NOMO-1 (cell line): Measurements from ENCODE around the gene NANOS2.
"Not testable (repeated sequence)": the region's sequence is repeated elsewhere in the genome, so short reads cannot be mapped to it uniquely, and the experiment has no call there.

ENCODE experiments used
- DNase-seq, 2 experiments: peaks; one replicate each; lab custom pipeline; 2025; ENCODE audit not compliant: unreplicated experiment in 2 of 2; lab: John Stamatoyannopoulos, UW

The NANOS2 gene

DNA sequence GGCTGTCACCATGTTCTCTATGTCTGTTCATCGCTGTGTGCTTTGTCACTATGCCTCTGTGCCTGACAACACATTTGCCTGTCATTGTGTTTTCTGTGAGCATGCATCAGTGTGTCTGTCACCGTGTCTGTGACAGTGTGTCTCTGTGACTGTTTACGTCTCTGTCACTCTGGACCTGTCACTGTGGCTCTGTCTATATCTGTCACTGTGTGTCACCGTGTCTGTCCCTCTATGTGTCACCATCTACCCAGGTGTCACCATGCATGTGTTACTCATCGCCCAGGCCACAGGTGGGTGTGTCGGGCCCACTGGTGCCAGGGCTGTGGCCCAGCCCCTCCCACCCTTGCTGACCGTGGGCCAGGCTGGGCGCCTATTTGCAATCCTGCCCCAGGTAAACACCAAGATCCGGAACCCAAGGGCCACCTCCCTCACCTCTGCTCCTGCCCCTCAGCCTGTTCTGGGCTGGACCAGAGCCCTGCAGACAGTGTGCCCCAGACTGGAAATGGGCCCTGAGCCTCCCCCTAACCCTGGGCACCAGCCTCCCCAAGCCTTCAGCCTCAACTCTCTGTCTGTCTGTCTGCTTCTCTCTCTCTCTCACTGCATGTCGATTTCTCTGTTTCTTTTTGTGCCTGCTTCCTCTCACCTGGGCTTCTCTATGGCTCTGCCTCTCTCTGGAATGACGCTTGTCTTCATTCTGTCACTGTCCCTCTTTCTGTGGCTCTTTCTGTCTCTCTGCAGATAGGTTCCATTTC lies 36.4 kb downstream of the NANOS2 start:
- DNase-seq = no peak

DNA sequence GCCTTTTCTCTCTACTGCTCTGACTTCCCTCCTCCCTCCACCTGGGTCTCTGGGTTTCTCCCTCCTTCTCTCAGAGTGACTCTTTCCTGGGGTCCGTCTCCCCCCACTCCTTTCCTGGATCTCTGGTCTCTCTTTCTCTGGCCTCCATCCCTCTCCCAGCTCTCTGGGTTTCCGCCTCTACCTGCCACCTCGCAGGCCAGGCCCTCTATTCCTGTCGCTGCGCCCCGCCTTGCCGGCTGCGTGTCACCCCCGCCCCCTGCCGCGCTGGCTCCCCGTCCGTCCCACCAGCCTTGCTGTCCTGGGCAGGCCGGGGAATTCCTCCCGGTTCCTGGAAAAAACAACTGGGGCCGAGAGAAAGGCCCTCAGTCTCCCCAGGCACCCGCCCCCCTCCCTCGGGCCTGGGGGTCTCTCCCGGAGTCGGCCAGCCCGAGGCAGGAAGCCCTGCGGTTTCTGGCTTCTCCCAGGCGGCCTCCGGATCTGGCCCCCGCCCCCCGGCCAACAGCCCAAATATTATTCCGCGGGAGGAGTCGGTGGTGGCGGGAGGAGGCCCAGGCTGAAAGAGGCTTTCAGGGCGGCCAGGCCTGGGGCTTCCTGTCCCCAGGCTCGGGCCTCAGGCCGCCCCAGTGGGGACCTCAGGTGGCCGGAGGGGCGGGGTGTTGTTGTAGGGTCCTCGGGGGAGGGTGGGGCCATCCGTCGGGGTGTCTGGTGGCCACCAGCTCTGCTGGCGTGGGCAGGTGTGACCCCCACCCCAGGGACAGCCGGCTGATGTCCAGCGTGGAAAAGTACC lies 38.0 kb downstream of the NANOS2 start:
- no peak for DNase-seq

DNA sequence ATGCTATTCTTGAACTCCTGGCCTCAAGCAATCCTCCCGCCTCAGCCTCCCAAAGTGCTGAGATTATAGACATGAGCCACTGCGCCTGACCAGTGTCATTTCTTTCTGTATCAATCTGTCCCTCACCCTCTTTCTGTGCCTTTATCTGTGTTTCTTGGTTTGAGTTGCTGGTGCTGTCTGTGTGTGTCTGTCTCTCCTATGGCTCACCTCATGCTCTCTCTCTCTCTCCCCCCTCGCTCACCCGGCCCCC lies 38.5 kb downstream of the NANOS2 start:
- DNase-seq = no peak

DNA sequence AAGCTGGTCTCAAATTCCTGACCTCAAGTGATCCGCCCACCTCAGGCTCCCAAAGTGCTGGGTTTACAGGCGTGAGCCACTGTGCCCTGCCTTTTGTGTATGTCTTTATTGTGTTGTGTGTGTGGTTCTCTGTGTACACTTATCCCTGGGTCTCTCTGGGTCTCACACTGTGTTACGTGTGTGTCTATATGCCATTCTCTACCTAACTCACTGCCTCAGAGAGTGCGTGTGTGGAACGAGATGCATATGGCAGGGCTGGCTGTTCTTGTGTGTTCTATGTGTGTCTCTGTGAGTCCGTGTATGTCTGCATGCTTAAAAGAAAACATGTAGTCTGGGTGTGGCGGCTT lies 40.0 kb downstream of the NANOS2 start:
- no peak for DNase-seq

DNA sequence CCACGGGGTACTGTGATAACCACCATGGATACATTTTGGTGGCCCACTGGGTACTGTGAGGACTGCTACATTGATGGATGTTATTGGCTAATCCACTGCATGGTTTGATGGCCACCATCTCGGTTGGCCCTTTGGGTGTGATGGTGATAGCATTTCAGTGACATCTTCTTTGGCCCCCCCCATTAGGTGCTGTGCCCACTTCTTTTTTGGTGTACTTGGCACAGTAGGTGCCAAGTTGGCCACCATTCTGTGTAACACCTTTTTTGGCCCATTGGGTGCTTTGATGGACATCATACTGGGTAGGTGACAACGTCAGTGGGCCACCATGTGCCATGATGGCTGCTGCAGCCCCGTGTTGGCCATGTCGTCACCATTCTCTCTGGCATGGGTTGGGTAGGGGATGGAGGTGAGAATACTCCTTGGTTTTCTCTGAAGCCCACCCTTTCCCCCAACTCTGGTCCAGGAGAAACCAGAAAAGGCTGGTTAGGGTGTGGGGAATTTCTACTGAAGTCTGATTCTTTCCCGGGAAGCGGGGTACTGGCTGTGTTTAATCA lies 41.3 kb downstream of the NANOS2 start:
- no peak for DNase-seq

DNA sequence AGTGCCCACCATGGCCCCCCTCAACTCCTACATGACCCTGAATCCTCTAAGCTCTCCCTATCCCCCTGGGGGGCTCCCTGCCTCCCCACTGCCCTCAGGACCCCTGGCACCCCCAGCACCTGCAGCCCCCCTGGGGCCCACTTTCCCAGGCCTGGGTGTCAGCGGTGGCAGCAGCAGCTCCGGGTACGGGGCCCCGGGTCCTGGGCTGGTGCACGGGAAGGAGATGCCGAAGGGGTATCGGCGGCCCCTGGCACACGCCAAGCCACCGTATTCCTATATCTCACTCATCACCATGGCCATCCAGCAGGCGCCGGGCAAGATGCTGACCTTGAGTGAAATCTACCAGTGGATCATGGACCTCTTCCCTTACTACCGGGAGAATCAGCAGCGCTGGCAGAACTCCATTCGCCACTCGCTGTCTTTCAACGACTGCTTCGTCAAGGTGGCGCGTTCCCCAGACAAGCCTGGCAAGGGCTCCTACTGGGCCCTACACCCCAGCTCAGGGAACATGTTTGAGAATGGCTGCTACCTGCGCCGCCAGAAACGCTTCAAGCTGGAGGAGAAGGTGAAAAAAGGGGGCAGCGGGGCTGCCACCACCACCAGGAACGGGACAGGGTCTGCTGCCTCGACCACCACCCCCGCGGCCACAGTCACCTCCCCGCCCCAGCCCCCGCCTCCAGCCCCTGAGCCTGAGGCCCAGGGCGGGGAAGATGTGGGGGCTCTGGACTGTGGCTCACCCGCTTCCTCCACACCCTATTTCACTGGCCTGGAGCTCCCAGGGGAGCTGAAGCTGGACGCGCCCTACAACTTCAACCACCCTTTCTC lies 42.3 kb downstream of the NANOS2 start:
- DNase-seq = no peak

DNA sequence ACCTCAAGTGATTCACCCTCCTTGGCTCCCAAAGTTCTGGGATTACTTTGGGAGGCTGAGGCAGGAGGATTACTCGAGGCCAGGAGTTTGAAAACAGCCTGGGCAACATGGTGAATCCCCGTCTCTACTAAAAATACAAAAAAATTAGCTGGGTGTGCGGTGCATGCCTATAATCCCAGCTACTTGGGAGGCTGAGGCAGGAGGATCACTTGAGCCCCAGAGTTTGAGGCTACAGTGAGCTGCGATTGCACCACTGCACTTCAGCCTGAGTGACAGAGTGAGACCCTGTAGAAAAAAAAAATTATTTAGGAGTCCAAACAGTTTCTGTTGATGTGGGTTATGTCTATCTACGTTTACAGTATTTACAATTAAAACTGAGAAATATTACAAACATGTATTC lies 43.8 kb downstream of the NANOS2 start:
- DNase-seq = no peak

DNA sequence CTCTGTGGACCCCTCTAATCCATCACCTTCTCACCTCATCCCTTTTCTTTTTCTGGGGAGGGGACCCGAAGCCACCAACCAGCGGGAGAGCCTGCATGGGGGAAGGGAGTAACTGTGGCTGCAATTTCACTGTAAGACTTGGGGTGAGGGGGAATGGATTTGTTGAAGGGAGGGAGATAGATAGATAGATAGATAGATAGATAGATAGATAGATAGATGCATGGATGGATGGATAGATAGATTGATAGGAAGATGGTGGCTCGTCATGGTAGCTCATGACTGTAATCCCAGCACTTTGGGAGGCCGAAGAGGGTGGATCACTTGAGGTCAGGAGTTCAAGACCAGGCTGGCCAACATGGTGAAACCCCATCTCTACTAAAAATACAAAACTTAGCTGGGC lies 47.3 kb downstream of the NANOS2 start:
- DNase-seq = not testable (repeated sequence)

DNA sequence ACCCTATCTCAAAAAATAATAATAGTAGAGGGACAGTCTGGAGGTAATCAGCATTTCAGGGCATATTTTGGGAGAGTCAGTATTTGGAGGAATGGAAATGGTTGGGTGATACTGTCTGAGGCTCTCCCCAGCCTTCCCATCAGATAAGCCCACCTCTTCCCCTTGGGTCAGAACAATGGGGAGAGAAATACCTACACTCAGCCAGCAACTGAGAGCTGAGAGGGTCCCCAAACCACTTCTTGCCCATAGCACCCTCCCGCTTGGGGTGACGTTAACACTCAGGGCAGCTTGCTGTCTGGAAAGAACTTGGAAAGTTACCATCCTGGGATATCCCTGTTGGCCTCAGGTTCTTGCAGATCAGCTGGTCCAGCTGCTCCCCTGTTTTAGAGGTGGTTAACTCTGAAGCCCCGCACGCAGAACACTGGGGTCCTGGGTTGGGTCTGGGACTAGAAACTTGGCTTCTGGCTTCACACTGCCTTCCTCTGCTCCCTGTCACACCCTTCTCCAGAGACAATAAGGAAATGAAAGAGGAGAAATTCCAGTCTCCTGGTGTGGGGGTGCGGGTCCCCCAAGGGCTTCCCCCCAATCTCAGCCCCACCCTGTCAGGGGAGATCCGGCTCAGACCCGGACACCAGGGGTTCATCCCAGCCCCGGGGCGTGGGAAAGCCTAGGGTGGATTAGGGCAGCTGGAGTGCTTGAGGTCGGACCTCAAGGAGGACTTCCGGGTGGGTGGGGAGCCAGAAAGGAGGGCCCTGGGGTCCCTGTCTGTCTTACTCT lies 48.0 kb downstream of the NANOS2 start:
- DNase-seq = no peak

DNA sequence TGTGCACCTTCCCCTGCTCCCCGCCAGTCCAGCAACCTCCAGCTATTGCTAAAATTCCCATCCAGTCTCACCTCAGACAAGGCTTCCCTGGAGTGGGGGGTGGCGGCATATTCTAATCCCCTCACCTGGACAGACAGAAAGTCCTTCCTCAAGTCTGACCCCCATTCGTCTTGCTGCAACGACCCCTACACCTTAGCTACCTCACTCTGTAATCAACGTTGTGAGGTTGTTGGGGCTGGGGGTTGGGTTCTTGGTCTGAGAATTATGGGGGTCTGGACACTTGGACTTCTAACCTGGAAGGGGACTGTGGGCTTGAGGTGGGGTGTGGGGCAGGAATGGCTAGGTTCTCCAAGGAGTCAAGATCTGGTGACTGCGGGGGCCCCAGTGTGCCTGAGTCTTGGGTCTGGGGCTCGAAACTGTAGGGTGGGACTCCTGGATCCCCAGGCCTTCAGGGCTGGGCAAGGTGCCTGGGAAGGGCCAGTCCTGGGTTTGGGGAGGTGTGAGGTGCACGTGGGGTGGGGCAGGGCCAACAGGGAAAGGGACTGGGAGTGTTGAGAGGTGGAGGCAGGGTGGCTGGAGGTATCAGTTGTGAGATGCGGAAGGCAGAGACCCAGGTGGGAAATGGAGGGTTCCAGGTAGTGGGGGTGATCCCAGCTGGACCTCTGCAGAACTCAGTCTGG lies 49.2 kb downstream of the NANOS2 start:
- DNase-seq = no peak

DNA sequence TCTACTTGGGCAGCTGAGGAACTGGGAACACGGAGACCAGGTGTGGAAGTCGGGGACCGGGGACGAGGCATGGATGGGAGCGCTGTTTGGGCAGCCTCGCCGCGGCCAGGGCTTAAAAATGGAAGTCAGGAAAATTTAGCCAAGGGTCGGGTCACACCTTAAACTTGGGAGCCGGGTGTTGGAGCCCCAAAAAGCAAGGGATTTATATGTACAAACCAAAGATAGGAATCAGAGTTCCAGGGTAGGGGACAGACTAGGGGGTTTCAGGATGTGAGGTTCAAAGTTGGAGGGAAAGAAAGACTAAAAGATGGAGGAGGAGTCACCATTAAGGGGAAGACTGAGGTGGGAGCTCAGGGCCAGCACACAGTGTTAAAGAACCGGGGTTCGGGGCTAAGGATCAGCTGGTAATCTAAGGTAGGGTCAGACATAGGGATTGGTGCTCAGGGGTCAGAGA lies 49.9 kb downstream of the NANOS2 start:
- no peak for DNase-seq

DNA sequence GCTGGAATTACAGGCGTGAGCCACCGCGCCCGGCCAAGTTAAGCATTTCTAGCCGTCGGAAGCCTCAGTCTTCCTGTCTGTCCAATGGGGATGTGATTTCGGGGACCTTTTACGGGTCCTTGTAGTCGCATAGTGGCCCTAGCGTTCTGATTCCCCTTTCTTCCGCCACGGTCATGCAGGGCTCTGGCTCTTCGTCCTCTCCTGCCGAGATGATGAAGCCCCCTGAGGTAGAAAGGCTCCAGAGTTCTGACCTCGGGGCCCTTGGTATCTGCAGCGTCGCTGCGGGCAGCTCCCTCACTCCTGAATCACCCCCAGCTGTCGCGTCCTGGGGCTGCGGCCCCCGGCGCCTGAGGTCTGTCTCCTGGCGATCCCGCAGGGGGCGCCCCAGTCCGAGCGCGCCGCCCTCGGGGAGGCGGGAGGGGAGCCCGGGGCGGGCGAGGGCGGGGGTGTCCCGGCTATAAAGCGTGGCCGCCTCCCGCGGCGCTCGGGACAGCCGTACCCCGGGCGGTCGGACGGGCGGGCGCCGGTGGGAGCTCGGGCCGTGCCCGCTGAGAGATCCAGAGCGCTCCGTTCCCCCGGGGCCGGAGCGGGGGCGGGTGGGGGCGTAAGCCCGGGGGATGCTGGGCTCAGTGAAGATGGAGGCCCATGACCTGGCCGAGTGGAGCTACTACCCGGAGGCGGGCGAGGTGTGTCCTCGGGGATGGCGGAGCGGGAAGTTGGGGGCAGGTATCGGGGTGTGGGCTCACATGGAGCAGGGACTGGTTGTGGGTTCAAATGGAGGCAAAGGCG lies 50.5 kb downstream of the NANOS2 start, which contains the start of gene FOXA3:
Gene FOXA3 (plus strand): TSS at position 487 of the 789 bp plus-strand sequence. CDS start 131 bp downstream, at position 618.
- DNase-seq = peak; percentile 10 to 34

DNA sequence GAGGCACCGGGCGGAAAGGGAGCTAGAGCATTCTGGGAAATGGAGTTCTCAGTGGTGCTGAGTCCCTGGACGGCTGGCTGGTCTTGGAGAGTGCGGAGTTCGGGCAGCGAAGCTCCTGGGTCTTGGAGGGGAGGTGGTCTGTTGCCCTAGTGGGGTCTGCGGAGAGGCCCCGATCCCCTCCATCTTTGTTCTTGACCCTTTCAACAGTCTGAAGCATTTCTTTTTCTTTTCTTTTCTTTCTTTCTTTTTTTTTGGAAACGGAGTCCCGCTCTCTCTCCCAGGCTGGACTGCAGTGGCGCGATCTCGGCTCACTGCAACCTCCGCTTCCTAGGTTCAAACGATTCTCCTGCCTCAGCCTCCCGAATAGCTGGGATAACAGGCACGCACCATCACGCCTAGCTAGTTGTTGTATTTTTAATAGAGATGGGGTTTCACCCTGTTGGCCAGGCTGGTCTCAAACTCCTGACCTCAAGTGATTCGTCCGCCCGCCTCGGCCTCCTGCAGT lies 51.2 kb downstream of the NANOS2 start:
- no peak for DNase-seq
